Duodenal mucosa (tissue), 2 donors: ENCODE results near the gene CUX1.

Source experiments
- H3K27ac ChIP-seq: one replicate; pipeline ENCODE4 v1.7.0; 2013; ENCODE audit warnings: low read depth, low read length
- H3K27me3 ChIP-seq, 2 donors: one replicate each; pipeline ENCODE4 v1.7.0; 2013; ENCODE audit warnings: low read length in 2 of 2, control low read depth in 1 of 2; ENCODE audit not compliant: insufficient read depth in 2 of 2, control insufficient read depth in 1 of 2
- H3K36me3 ChIP-seq, 2 donors: one replicate each; pipeline ENCODE4 v1.7.0; 2013; ENCODE audit warnings: low read length in 2 of 2, control low read depth in 1 of 2; ENCODE audit not compliant: insufficient read depth in 2 of 2, control insufficient read depth in 1 of 2
- H3K4me1 ChIP-seq, 2 donors: one replicate each; pipeline ENCODE4 v1.7.0; 2013; ENCODE audit warnings: low read length in 2 of 2, control low read depth in 1 of 2; ENCODE audit not compliant: insufficient read depth in 2 of 2, control insufficient read depth in 1 of 2
- H3K4me3 ChIP-seq, 2 donors: one replicate each; pipeline ENCODE4 v1.7.0; 2013; ENCODE audit warnings: low read length in 2 of 2, low read depth in 1 of 2
- H3K9ac ChIP-seq, 2 donors: one replicate each; pipeline ENCODE4 v1.7.0; 2013; ENCODE audit warnings: low read length in 2 of 2, low read depth in 1 of 2
- H3K9me3 ChIP-seq, 2 donors: one replicate each; pipeline ENCODE4 v1.7.0; 2013; ENCODE audit warnings: low read length in 2 of 2, control low read depth in 1 of 2; ENCODE audit not compliant: control insufficient read depth in 1 of 2

CUX1 gene

DNA sequence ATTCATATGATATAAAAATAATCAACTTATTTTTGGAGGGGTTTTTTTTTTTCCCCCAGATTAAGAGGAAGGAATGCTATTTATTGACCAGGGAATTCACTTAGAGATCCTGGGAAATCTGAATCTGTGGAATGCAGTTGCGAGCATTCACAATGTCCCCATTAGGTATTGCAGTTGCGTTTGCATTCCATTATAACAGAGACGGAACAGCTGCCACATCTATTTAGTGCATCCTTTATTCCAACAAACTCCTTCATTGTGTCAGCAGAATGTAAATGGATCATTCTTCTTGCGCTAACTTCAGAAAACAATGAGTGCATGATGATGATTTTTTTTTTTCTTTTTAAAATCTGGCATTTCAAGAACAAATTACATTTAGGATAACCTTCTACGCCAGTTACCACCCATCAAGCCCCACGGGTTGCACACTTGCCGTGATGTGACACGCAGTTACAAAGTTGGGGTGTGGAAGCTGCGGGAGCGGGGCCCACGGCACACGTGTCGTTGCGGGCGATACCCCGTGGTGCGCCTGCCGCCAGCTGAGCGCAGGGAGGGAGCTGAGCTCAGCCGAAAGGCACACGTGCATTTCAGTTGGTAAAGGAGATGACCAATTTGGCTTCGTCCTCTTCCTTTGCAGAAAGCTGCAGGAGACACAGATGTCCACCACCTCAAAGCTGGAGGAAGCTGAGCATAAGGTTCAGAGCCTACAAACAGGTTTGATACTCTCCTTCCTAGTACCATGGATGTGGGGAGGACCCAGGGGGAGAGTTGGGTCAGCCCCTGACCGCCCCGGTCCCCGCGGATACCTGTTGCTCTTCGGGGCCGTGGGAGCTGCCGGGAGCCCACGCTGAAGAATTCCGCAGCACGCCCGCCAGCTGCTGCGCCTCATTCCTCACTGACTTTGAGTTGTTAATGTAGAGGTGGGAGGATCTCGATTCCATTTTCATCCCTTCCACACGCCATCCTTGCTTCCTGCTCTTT lies 293.9 kb downstream of the CUX1 start:
- peaks cover 11 to 40% of the 10 kb centered on the region in 2 donors for H3K36me3 ChIP-seq
- no peak overlapping the region for H3K27ac ChIP-seq
- no peak overlapping the region for H3K9ac ChIP-seq
- H3K27me3 ChIP-seq = no peaks in the 10 kb centered on the region
- H3K4me1 ChIP-seq = no peaks in the 10 kb centered on the region
- H3K9me3 ChIP-seq = no peaks in the 10 kb centered on the region
- H3K4me3 ChIP-seq = no peak overlapping the region

DNA sequence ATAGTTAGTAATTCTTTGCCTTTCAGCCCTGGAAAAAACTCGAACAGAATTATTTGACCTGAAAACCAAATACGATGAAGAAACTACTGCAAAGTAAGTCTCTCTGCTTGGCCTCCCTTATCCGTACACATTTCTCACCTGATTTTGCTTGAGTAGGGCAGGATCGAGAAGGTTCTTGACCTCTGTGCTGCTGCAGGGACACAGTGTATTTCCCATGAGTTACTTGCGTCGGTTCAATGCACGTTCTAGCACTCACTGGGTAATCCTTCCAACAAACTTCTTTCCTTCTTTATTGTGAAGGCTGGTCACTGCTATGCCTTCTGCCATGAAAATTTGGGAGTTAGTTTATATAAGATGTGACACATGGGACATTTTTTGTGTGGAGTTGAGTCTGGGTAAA lies 297.8 kb downstream of the CUX1 start:
- H3K27me3 ChIP-seq = no peaks in the 10 kb centered on the region
- no peak overlapping the region for H3K27ac ChIP-seq
- peaks cover 17 to 42% of the 10 kb centered on the region in 2 donors for H3K36me3 ChIP-seq

GRCh38 chr7:102115931-102116330 lies 298.5 kb downstream of the CUX1 start:
- no peak overlapping the region for H3K4me3 ChIP-seq
- no peaks in the 10 kb centered on the region for H3K27me3 ChIP-seq
- H3K36me3 ChIP-seq = peaks cover 17 to 42% of the 10 kb centered on the region in 2 donors
- no peak overlapping the region for H3K9ac ChIP-seq
- H3K27ac ChIP-seq = no peak overlapping the region
- no peaks in the 10 kb centered on the region for H3K4me1 ChIP-seq
- H3K9me3 ChIP-seq = no peaks in the 10 kb centered on the region

More for the DNA sequence above, 297.8 kb downstream of the CUX1 start:
- H3K9ac ChIP-seq = no peak overlapping the region
- no peaks in the 10 kb centered on the region for H3K9me3 ChIP-seq
- H3K4me1 ChIP-seq = no peaks in the 10 kb centered on the region
- H3K4me3 ChIP-seq = no peak overlapping the region

GRCh38 chr7:102117743-102118142 lies 300.3 kb downstream of the CUX1 start:
- Histone ChIP-seq H3K36me3 (peaks cover 17 to 35% of the 10 kb centered on the region in 2 donors), H3K27ac (no peak overlapping the region), H3K4me3 (no peak overlapping the region)

GRCh38 chr7:102119213-102119651 lies 301.8 kb downstream of the CUX1 start:
- Histone ChIP-seq H3K9ac (no peak overlapping the region), H3K27ac (no peak overlapping the region), H3K27me3 (no peaks in the 10 kb centered on the region), H3K4me3 (no peak overlapping the region), H3K9me3 (no peaks in the 10 kb centered on the region), H3K4me1 (peaks cover 10% of the 10 kb centered on the region in 2 donors), H3K36me3 (peaks cover 17 to 35% of the 10 kb centered on the region in 2 donors)

More at GRCh38 chr7:102117743-102118142, 300.3 kb downstream of the CUX1 start:
- no peaks in the 10 kb centered on the region for H3K9me3 ChIP-seq
- H3K4me1 ChIP-seq = peaks cover 10% of the 10 kb centered on the region in 2 donors
- H3K27me3 ChIP-seq = no peaks in the 10 kb centered on the region
- no peak overlapping the region for H3K9ac ChIP-seq

DNA sequence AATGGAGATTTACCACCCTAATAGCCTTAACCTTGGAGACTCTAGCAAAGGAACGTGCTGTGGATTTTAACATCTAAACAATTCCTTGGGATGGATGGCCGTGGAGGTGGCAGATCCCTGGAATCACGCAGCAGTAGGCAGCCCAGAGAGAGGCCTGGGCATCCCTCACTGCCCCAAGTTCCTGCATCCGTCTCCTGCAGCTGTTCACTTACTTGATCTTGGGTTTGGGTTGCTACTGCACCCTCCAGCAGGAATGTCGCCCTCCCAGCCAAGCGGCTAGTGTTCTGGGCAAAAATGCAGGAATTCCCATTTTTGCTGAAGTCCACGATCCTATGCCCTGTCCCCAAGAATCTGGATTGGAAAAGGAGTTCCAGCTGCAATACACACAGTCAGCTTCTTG lies 302.5 kb downstream of the CUX1 start:
- Histone ChIP-seq H3K27ac (no peak overlapping the region), H3K4me1 (peaks cover 10% of the 10 kb centered on the region in 2 donors), H3K4me3 (no peak overlapping the region), H3K27me3 (no peaks in the 10 kb centered on the region), H3K36me3 (peaks cover 17 to 35% of the 10 kb centered on the region in 2 donors), H3K9me3 (no peaks in the 10 kb centered on the region), H3K9ac (no peak overlapping the region)

DNA sequence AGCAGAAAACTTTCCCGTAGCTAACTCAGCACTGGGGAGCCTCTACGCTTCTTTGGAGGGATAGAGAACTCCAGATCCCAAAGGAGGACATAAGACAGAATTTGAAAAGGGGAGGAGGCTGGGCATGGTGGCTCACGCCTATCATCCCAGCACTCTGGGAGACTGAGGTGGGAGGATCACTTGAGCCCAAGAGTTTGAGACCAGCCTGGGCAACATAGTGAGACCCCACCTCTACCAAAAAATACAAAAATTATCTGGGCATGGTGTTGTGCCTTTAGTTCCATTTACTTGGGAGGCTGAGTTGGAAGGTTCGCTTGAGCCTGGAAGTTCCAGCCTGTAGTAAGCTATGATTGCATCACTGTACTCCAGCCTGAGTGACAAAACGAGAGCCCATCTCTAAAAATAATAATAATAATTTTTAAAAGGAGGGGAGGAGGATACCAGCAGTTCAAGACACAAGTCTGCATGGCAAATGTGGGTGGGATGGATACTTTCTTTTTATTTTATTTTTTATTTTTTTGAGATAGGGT lies 303.3 kb downstream of the CUX1 start:
- Histone ChIP-seq H3K36me3 (peaks cover 10 to 33% of the 10 kb centered on the region in 2 donors), H3K4me3 (no peak overlapping the region), H3K9ac (no peak overlapping the region), H3K4me1 (peaks cover 10% of the 10 kb centered on the region in 2 donors), H3K27me3 (no peaks in the 10 kb centered on the region), H3K27ac (no peak overlapping the region), H3K9me3 (no peaks in the 10 kb centered on the region)

- peak overlapping the region; percentile 39 for H3K27ac ChIP-seq
- H3K4me3 ChIP-seq = no peak overlapping the region
- no peaks in the 10 kb centered on the region for H3K27me3 ChIP-seq
- H3K9me3 ChIP-seq = no peaks in the 10 kb centered on the region
- H3K4me1 ChIP-seq = peaks cover 10% of the 10 kb centered on the region in 2 donors
- peaks cover 2 to 25% of the 10 kb centered on the region in 2 donors for H3K36me3 ChIP-seq
- H3K9ac ChIP-seq = no peak overlapping the region
Observed at GRCh38 chr7:102122026-102122425, 304.6 kb downstream of the CUX1 start.

DNA sequence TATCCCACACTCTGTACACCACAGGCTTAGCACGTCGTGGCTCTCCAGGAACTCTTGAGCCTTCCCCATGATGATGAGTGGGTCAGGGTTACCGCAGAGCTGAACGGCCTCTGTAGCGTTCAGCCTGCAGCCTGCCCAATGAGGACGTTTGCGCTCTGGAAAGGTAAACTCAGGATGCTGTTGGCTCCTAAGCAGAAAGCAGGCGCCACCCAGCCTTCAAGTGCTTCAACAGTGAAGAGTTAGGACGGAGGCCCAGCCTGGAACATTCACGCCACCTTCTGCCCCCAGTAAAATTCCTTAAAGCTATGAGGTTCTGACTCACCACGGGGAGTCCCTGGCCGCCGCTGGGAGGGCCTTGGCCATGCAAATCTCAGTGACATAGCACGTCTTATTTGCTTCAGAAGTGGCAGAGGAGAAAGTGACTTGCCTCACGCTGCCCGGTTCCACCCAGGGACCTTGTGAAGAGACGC lies 307.7 kb downstream of the CUX1 start:
- Histone ChIP-seq H3K36me3 (peaks cover 0 to 15% of the 10 kb centered on the region in 2 donors), H3K9me3 (no peaks in the 10 kb centered on the region), H3K27ac (no peak overlapping the region)

DNA sequence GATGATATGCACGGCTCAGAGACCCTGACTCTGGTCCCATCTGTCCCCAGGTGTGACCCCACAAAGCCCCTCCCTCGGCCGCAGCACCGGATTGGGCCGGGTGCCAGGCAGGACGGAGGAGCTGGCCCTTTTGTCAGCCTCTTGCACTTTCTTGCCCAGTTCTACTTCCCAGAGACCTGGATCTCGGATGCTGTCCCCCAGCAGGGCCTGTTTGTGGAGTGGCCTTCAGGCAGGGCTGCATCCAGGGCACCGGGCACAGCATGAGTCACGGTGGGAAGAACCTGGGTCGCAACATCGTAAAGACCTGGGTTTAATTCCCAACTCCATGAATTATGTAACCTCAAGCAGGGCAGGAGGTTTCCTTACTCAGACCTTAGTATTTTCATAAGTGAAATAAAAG lies 310.9 kb downstream of the CUX1 start:
- no peak overlapping the region for H3K4me3 ChIP-seq
- no peaks in the 10 kb centered on the region for H3K9me3 ChIP-seq
- peaks cover 0 to 15% of the 10 kb centered on the region in 2 donors for H3K36me3 ChIP-seq
- no peaks in the 10 kb centered on the region for H3K27me3 ChIP-seq
- H3K27ac ChIP-seq = no peak overlapping the region
- H3K9ac ChIP-seq = no peak overlapping the region
- H3K4me1 ChIP-seq = no peaks in the 10 kb centered on the region

More for the DNA sequence above, 307.7 kb downstream of the CUX1 start:
- H3K9ac ChIP-seq = no peak overlapping the region
- no peaks in the 10 kb centered on the region for H3K27me3 ChIP-seq
- peaks cover 10% of the 10 kb centered on the region in 2 donors for H3K4me1 ChIP-seq
- no peak overlapping the region for H3K4me3 ChIP-seq
